ENCODE results near the gene CWH43.
"Not testable (repeated sequence)": the region's sequence is repeated elsewhere in the genome, so short reads cannot be mapped to it uniquely, and the experiment has no call there.

CWH43 gene

DNA sequence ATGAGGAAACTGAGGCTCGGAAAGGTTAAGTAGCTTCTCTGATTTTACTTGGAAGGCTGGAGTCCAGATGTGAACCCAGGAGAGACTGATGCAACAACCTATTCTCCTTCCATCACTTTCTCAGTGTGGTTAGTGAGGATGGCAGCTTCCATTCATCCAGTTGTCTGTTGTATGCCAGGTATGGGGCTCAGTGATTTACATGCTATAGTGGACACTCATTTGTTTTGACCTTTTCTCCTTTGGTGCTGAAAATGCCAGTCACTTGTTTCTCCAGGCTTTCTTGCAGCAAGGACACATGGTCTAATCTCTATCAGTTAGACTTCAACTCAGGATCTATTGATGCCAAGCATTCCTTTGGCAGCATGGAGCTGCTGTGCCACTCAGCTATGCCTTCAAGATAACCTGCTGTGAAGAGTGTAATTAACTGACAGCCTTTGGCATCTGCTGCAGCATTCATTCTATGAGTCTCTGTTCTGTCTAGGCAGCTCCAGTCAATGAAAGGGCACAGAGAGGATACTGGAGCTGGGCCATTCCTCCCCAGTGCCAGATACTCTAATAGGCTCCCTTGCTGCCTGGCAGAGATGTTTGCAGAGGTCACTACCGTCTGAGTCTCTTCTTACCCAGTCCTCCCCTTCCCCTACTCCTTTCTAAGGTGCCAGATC, 11.0 kb upstream of the CWH43 start:
- TF ChIP-seq ZFX (IDR thresholded peaks at IDR 0.05; ENCODE audit: borderline replicate concordance) = no peak
- TF ChIP-seq, protein P1, sequence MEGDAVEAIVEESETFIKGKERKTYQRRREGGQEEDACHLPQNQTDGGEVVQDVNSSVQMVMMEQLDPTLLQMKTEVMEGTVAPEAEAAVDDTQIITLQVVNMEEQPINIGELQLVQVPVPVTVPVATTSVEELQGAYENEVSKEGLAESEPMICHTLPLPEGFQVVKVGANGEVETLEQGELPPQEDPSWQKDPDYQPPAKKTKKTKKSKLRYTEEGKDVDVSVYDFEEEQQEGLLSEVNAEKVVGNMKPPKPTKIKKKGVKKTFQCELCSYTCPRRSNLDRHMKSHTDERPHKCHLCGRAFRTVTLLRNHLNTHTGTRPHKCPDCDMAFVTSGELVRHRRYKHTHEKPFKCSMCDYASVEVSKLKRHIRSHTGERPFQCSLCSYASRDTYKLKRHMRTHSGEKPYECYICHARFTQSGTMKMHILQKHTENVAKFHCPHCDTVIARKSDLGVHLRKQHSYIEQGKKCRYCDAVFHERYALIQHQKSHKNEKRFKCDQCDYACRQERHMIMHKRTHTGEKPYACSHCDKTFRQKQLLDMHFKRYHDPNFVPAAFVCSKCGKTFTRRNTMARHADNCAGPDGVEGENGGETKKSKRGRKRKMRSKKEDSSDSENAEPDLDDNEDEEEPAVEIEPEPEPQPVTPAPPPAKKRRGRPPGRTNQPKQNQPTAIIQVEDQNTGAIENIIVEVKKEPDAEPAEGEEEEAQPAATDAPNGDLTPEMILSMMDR (IDR thresholded peaks at IDR 0.05) = no peak
- H3K27ac ChIP-seq = no peak overlapping the region

- no peak overlapping the region for H3K27ac ChIP-seq
- TF ChIP-seq, protein P1 (IDR thresholded peaks at IDR 0.05) = no peak
- TF ChIP-seq ZFX (IDR thresholded peaks at IDR 0.05; ENCODE audit: borderline replicate concordance) = no peak
These were observed 10.0 kb upstream of the CWH43 start for GRCh38 chr4:48976041-48976440.

DNA sequence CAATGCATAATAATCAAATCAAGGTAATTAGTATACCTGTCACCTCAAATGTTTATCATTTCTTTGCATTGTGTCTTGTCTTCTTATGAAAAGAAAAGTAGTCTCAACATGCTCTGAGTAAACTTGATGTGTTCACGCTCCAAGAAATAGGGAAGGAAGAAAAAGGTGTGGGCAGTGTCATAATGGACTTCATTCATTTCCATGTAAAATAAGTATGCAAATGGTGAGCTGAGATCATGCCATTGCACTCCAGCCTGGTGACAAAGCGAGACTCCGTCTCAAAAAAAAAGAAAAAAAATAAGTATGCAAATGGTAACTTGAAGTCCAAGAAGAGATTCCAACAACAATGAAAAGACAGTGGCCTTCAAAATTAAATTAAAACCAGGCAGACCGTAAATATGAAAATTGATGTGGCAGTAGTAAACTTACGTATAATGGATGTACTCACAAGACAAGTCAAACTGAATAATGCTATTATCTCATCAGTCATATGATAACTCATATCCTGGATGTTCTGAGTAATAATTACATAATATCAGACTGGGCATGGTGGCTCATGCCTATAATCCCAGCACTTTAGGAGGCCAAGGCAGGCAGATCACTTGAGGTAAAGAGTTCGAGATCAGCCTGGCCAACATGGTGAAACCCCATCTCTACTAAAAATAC, 6.0 kb upstream of the CWH43 start:
- H3K27ac ChIP-seq = no peak overlapping the region
- no peak for TF ChIP-seq ZFX (IDR thresholded peaks at IDR 0.05; ENCODE audit: borderline replicate concordance)
- TF ChIP-seq, protein P1 (IDR thresholded peaks at IDR 0.05) = no peak

- H3K27ac ChIP-seq = not testable (repeated sequence)
These were observed 2.1 kb upstream of the CWH43 start for GRCh38 chr4:48984005-48984404.

- no peak overlapping the region for H3K27ac ChIP-seq
- TF ChIP-seq ZFX (IDR thresholded peaks at IDR 0.05; ENCODE audit: borderline replicate concordance) = no peak
- TF ChIP-seq, protein P1 (IDR thresholded peaks at IDR 0.05) = no peak
These were observed 486 bp upstream of the CWH43 start for GRCh38 chr4:48985602-48985975.

- TF ChIP-seq ZFX (IDR thresholded peaks at IDR 0.05; ENCODE audit: borderline replicate concordance) = no peak
These were observed 634 bp downstream of the CWH43 start for GRCh38 chr4:48986654-48987164.

GRCh38 chr4:48989461-48990203, 3.6 kb downstream of the CWH43 start:
- TF ChIP-seq, protein P1 (IDR thresholded peaks at IDR 0.05) = no peak
- no peak for TF ChIP-seq ZFX (IDR thresholded peaks at IDR 0.05; ENCODE audit: borderline replicate concordance)
- H3K27ac ChIP-seq = no peak overlapping the region

More at GRCh38 chr4:48986654-48987164, 634 bp downstream of the CWH43 start:
- no peak overlapping the region for H3K27ac ChIP-seq

DNA sequence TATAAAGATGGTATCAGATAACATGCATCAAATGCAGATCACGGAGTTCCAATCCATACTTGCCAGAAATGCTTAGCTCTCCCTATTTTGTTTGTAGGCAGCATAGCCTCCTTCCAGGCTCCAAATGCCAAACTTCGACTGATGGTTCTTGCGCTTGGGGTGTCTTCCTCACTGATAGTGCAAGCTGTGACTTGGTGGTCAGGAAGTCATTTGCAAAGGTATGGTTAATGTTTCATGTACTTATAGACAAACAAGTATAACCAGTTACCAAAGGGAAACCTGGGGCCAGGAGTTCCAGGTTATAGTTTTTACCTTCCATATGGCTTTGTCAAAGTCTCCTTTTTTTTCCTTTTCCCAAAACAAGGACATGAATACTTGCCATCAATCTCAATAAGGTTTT, 5.3 kb downstream of the CWH43 start:
- TF ChIP-seq ZFX (IDR thresholded peaks at IDR 0.05; ENCODE audit: borderline replicate concordance) = no peak
- TF ChIP-seq, protein P1 (IDR thresholded peaks at IDR 0.05) = no peak
- no peak overlapping the region for H3K27ac ChIP-seq

Measured in 22Rv1 (cell line).